ENCODE data around the gene ENTREP3. TPM values are rescaled to one million over a fixed set of nuclear protein-coding genes. Genes with fewer than 3 reads are reported as not detected.
"Not testable (repeated sequence)": the region's sequence is repeated elsewhere in the genome, so short reads cannot be mapped to it uniquely, and the experiment has no call there.

ENTREP3 gene
- total RNA-seq, 2 donors from 2014 or later, result 19.6 to 24.3 TPM

- Histone ChIP-seq H3K9me3 (no peaks in the 10 kb centered on the region), H3K36me3 (no peaks in the 10 kb centered on the region), H3K4me3 (no peak overlapping the region), H3K27me3 (replicated peaks; ENCODE audit: insufficient read depth) (peaks cover 5% of the 10 kb centered on the region), H3K27ac (no peak overlapping the region), H3K4me1 (replicated peaks) (no peaks in the 10 kb centered on the region)
- TF ChIP-seq POLR2AphosphoS5 (IDR thresholded peaks at IDR 0.05) (no peak), POLR2A (IDR thresholded peaks at IDR 0.05) (no peak)
- TF ChIP-seq, protein P1, sequence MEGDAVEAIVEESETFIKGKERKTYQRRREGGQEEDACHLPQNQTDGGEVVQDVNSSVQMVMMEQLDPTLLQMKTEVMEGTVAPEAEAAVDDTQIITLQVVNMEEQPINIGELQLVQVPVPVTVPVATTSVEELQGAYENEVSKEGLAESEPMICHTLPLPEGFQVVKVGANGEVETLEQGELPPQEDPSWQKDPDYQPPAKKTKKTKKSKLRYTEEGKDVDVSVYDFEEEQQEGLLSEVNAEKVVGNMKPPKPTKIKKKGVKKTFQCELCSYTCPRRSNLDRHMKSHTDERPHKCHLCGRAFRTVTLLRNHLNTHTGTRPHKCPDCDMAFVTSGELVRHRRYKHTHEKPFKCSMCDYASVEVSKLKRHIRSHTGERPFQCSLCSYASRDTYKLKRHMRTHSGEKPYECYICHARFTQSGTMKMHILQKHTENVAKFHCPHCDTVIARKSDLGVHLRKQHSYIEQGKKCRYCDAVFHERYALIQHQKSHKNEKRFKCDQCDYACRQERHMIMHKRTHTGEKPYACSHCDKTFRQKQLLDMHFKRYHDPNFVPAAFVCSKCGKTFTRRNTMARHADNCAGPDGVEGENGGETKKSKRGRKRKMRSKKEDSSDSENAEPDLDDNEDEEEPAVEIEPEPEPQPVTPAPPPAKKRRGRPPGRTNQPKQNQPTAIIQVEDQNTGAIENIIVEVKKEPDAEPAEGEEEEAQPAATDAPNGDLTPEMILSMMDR (IDR thresholded peaks at IDR 0.05), result no peak
- 34% methylated on average over 46 of the region's 46 CpGs for WGBS
- no peak for DNase-seq (ENCODE audit: low spot score)
- intact Hi-C loops (cut with DNase I), result no loop called here
Measured at GRCh38 chr1:155294520-155295182, 39.4 kb upstream of the ENTREP3 start.

GRCh38 chr1:155293086-155293749 lies 37.9 kb upstream of the ENTREP3 start:
- TF ChIP-seq, protein P1 (IDR thresholded peaks at IDR 0.05), result no peak
- TF ChIP-seq POLR2AphosphoS5 (IDR thresholded peaks at IDR 0.05) (no peak), POLR2A (IDR thresholded peaks at IDR 0.05) (no peak)
- Histone ChIP-seq H3K4me1 (replicated peaks) (no peaks in the 10 kb centered on the region), H3K9me3 (no peaks in the 10 kb centered on the region), H3K27me3 (replicated peaks; ENCODE audit: insufficient read depth) (peaks cover 5% of the 10 kb centered on the region), H3K36me3 (no peaks in the 10 kb centered on the region), H3K27ac (no peak overlapping the region), H3K4me3 (no peak overlapping the region)
- intact Hi-C loops (cut with DNase I), result no loop called here
- 79% methylated on average over 13 of the region's 17 CpGs for WGBS
- no peak for DNase-seq (ENCODE audit: low spot score)

- H3K27me3 ChIP-seq (replicated peaks; ENCODE audit: insufficient read depth); H3K4me3 ChIP-seq; DNase-seq (ENCODE audit: low spot score); intact Hi-C loops (cut with DNase I); H3K9me3 ChIP-seq; H3K4me1 ChIP-seq (replicated peaks); H3K27ac ChIP-seq; H3K36me3 ChIP-seq: not testable (repeated sequence)
- 83% methylated on average over 10 of the region's 10 CpGs for WGBS
Measured at GRCh38 chr1:155291006-155291405, 35.7 kb upstream of the ENTREP3 start.

GRCh38 chr1:155287987-155288543 lies 32.8 kb upstream of the ENTREP3 start:
- DNase-seq (ENCODE audit: low spot score), result no peak
- Histone ChIP-seq H3K4me3 (no peak overlapping the region), H3K4me1 (replicated peaks) (no peaks in the 10 kb centered on the region), H3K27ac (no peak overlapping the region), H3K9me3 (no peaks in the 10 kb centered on the region), H3K27me3 (replicated peaks; ENCODE audit: insufficient read depth) (no peaks in the 10 kb centered on the region), H3K36me3 (no peaks in the 10 kb centered on the region)
- intact Hi-C loops (cut with DNase I), result no loop called here
- 90% methylated on average over 21 of the region's 21 CpGs for WGBS
- TF ChIP-seq, protein P1 (IDR thresholded peaks at IDR 0.05), result no peak
- TF ChIP-seq POLR2A (IDR thresholded peaks at IDR 0.05) (no peak), POLR2AphosphoS5 (IDR thresholded peaks at IDR 0.05) (no peak)

GRCh38 chr1:155286544-155286943 lies 31.3 kb upstream of the ENTREP3 start:
- TF ChIP-seq POLR2AphosphoS5 (IDR thresholded peaks at IDR 0.05), result no peak
- no peak for TF ChIP-seq POLR2A (IDR thresholded peaks at IDR 0.05)
- no peak overlapping the region for H3K4me3 ChIP-seq
- H3K27ac ChIP-seq, result no peak overlapping the region
- no peaks in the 10 kb centered on the region for H3K4me1 ChIP-seq (replicated peaks)
- H3K36me3 ChIP-seq, result no peaks in the 10 kb centered on the region
- DNase-seq (ENCODE audit: low spot score), result no peak
- H3K27me3 ChIP-seq (replicated peaks; ENCODE audit: insufficient read depth), result no peaks in the 10 kb centered on the region
- intact Hi-C loops (cut with DNase I), result no loop called here
- 92% methylated on average over 2 of the region's 2 CpGs for WGBS
- no peaks in the 10 kb centered on the region for H3K9me3 ChIP-seq
